Cortex of kidney (tissue), 1 donor: Measurements from ENCODE around the gene PPM1A.
"Not testable (repeated sequence)": the region's sequence is repeated elsewhere in the genome, so short reads cannot be mapped to it uniquely, and the experiment has no call there.

Experiments
- DNase-seq: peaks from one replicate; lab custom pipeline; 2025; lab: John Stamatoyannopoulos, UW

PPM1A gene

GRCh38 chr14:60320860-60321259, 71.8 kb downstream of the PPM1A start:
- DNase-seq: not testable (repeated sequence)

- no peak for DNase-seq
Measured at GRCh38 chr14:60323199-60323896, 74.3 kb downstream of the PPM1A start.

- no peak for DNase-seq
Measured at GRCh38 chr14:60324837-60325236, 75.8 kb downstream of the PPM1A start.

- no peak for DNase-seq
Measured at GRCh38 chr14:60326274-60326673, 77.3 kb downstream of the PPM1A start.

- DNase-seq: no peak
Measured at GRCh38 chr14:60327447-60328331, 78.7 kb downstream of the PPM1A start.

GRCh38 chr14:60328583-60328982, 79.6 kb downstream of the PPM1A start:
- DNase-seq: no peak

- no peak for DNase-seq
Measured at GRCh38 chr14:60329274-60329673, 80.3 kb downstream of the PPM1A start.

GRCh38 chr14:60331201-60332045, 82.4 kb downstream of the PPM1A start:
- DNase-seq: no peak

- DNase-seq: no peak
Measured at GRCh38 chr14:60332046-60332399, 83.0 kb downstream of the PPM1A start.

- DNase-seq: no peak
Measured at GRCh38 chr14:60332869-60333268, 83.8 kb downstream of the PPM1A start.

GRCh38 chr14:60339571-60339970, 90.5 kb downstream of the PPM1A start:
- DNase-seq: no peak

GRCh38 chr14:60343571-60344071, 94.6 kb downstream of the PPM1A start:
- no peak for DNase-seq

- no peak for DNase-seq
Measured at GRCh38 chr14:60344751-60345150, 95.7 kb downstream of the PPM1A start.

- DNase-seq: no peak
Measured at GRCh38 chr14:60346706-60347105, 97.7 kb downstream of the PPM1A start.

- no peak for DNase-seq
Measured at GRCh38 chr14:60348211-60348610, 99.2 kb downstream of the PPM1A start.
